ENCODE results near the gene CACNA1A.
"Not testable (repeated sequence)": the region's sequence is repeated elsewhere in the genome, so short reads cannot be mapped to it uniquely, and the experiment has no call there.

CACNA1A gene

GRCh38 chr19:13189600-13189999 is 316.7 kb downstream of the CACNA1A start:
- no peak for TF ChIP-seq CTCF (conservative IDR thresholded peaks at IDR 0.05; ENCODE audit: control insufficient read depth, insufficient read depth, low read depth, low read length)
- DNase-seq (ENCODE audit: low read depth) = no peak
- no peak overlapping the region for H3K4me3 ChIP-seq (ENCODE audit: control insufficient read depth, low read depth, low read length)

GRCh38 chr19:13187419-13187818 is 318.9 kb downstream of the CACNA1A start:
- DNase-seq (ENCODE audit: low read depth) = no peak
- H3K4me3 ChIP-seq (ENCODE audit: control insufficient read depth, low read depth, low read length) = no peak overlapping the region
- TF ChIP-seq CTCF (conservative IDR thresholded peaks at IDR 0.05; ENCODE audit: control insufficient read depth, insufficient read depth, low read depth, low read length) = no peak

GRCh38 chr19:13186688-13187087 is 319.6 kb downstream of the CACNA1A start:
- H3K4me3 ChIP-seq (ENCODE audit: control insufficient read depth, low read depth, low read length); DNase-seq (ENCODE audit: low read depth): not testable (repeated sequence)

- DNase-seq (ENCODE audit: low read depth) = not testable (repeated sequence)
Measured at GRCh38 chr19:13185763-13186657, 320.3 kb downstream of the CACNA1A start.

GRCh38 chr19:13184926-13185325 is 321.4 kb downstream of the CACNA1A start:
- not testable (repeated sequence) for H3K4me3 ChIP-seq (ENCODE audit: control insufficient read depth, low read depth, low read length); DNase-seq (ENCODE audit: low read depth)

More at GRCh38 chr19:13185763-13186657, 320.3 kb downstream of the CACNA1A start:
- not testable (repeated sequence) for H3K4me3 ChIP-seq (ENCODE audit: control insufficient read depth, low read depth, low read length)

- H3K4me3 ChIP-seq (ENCODE audit: control insufficient read depth, low read depth, low read length) = no peak overlapping the region
- peak; percentile 60 for DNase-seq (ENCODE audit: low read depth)
- no peak for TF ChIP-seq CTCF (conservative IDR thresholded peaks at IDR 0.05; ENCODE audit: control insufficient read depth, insufficient read depth, low read depth, low read length)
Measured at GRCh38 chr19:13181747-13182388, 324.4 kb downstream of the CACNA1A start.

- DNase-seq (ENCODE audit: low read depth); H3K4me3 ChIP-seq (ENCODE audit: control insufficient read depth, low read depth, low read length): not testable (repeated sequence)
Measured at GRCh38 chr19:13178291-13178690, 328.0 kb downstream of the CACNA1A start.

GRCh38 chr19:13177584-13177983 is 328.7 kb downstream of the CACNA1A start:
- not testable (repeated sequence) for H3K4me3 ChIP-seq (ENCODE audit: control insufficient read depth, low read depth, low read length); DNase-seq (ENCODE audit: low read depth)

GRCh38 chr19:13176345-13176744 is 329.9 kb downstream of the CACNA1A start:
- no peak for TF ChIP-seq CTCF (conservative IDR thresholded peaks at IDR 0.05; ENCODE audit: control insufficient read depth, insufficient read depth, low read depth, low read length)
- DNase-seq (ENCODE audit: low read depth) = no peak
- no peak overlapping the region for H3K4me3 ChIP-seq (ENCODE audit: control insufficient read depth, low read depth, low read length)
